SKM-1 (cell line): Measurements from ENCODE around the gene CFAP77.

Experiments used
- DNase-seq: peaks from one replicate; lab custom pipeline; 2025; ENCODE audit not compliant: unreplicated experiment; lab: John Stamatoyannopoulos, UW

The CFAP77 gene

DNA sequence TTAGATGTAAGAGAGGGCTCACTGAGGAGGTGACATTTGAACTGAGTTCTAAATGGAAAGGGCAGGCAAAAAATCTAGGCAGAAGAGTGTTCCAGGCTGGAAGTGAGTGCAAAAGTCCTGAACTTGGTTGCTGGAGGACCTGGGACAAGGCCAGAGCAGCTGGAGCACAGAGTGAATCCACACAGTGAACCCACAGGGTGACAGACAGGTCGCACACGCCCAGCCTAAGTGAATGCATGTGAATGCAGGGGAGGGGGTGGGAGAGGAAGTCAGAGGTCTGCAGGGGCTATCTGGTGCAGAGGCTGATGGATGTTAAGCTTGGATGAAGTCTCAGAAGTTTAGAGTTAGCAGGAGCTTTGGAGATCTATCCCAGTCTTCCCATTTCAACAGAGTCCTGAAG is 2.8 kb upstream of the CFAP77 start:
- DNase-seq: no peak

- no peak for DNase-seq
Observed at GRCh38 chr9:132408521-132408920, 1.5 kb upstream of the CFAP77 start.

GRCh38 chr9:132410642-132411041 is 631 bp downstream of the CFAP77 start:
- no peak for DNase-seq

GRCh38 chr9:132411091-132411508 is 1.1 kb downstream of the CFAP77 start:
- no peak for DNase-seq

GRCh38 chr9:132412089-132412488 is 2.1 kb downstream of the CFAP77 start:
- no peak for DNase-seq

DNA sequence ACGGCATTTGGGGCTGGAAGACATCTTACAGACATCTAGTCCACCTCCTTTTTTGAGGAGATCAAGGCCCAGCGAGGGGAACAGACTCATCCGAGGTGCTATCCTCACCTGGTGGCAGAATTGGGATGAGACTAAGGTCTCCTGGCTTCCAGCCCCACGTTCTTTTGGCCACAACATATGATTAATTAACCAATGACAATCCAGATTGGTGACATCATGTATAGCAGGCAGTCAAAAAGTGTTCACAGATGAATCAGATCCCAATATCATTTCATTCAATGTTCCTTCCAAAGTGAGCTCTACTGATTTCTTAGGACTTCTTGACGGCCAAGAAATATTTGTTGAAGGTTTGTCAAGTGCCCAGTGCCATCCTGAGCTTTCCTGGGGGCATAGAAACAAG is 3.9 kb downstream of the CFAP77 start:
- DNase-seq: no peak

GRCh38 chr9:132414731-132415130 is 4.7 kb downstream of the CFAP77 start:
- no peak for DNase-seq

DNA sequence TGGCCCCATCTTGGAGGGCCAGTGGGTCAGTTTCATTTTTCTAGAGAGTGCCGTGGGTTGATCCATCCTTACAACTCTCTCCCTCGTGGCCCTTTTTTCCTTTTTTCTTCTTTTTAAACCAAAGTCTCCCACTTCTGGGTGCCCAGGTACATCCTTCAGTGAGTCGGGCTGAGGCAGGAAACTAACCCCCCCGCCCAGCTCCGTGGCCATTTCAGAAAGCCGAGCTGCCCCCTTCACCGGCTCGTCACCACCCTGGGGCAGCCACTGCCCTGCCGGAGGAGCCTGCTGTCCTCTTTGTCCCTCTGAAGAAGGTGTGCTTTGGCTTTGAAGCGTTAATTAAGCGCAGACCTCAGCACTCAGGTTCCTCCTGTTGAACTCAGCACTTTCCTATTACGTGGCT is 5.2 kb downstream of the CFAP77 start:
- no peak for DNase-seq

DNA sequence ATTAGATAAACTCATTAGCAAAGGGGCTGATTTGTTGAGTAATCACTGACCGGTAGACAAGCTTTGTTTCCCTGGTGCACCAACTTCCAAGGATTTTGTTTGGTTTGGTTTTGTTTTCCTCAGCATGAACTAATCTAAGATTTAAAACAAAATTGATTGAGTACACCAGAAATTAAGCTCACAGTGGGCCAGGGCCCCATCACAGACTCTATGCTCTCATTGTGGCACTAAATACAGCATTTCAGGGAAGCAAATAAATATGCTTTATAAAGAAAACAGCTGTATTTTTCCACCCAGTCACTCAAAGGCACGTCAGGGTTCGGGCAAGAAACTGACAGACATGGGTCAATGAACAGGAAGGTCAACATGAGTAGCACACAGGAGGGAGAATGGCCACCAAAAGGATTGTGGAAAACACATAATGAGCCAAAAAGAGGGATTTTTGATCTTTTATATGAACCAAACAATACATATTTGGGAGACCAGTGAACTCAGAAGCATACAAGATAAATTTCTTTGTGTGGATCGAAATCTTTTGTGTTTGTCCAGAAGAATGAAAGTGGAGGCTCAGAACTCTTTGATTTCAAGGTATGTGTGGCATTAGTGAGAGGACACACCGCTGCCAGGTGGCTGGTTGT is 8.8 kb downstream of the CFAP77 start:
- no peak for DNase-seq

GRCh38 chr9:132422574-132422973 is 12.6 kb downstream of the CFAP77 start:
- no peak for DNase-seq

GRCh38 chr9:132423503-132423902 is 13.5 kb downstream of the CFAP77 start:
- DNase-seq: no peak

DNA sequence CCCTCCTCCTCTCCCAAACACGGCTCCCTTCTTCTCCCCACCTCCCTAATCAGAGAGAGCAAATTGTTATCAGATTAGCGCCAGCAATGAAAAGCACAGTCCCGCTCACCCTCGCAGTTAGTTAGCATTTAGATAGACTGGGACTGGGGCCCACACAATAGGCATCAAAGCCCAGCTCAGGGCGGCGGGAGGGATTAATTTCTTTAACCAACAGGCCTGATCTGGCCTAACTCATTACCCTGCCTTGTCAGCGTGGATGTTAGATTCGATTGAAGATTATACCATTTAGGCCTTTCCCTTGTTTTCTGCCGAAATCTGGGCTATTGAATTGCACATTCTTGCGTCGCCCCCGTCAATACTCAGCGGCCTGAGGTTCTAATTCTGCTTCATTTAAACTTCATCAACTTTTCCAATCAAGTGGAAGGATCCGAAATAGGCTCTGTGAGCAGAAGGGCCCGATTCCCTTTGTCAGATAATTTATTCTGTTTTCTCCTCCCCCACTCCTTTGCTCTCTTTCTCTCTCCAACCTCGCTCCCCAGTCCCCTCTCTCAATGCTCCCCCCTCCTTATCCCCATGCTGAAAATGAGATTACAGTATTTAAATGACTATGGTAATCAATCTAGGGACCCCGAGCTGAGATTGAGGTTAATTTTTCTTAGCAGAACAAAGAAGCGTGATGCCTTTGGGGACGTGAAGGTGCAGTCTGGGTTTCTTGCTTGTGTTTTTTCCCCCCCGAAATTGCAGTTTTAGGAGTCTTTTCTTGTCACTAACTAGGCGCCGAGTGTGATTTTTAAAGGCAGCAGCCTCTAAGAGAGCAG is 15.1 kb downstream of the CFAP77 start:
- DNase-seq: no peak

DNA sequence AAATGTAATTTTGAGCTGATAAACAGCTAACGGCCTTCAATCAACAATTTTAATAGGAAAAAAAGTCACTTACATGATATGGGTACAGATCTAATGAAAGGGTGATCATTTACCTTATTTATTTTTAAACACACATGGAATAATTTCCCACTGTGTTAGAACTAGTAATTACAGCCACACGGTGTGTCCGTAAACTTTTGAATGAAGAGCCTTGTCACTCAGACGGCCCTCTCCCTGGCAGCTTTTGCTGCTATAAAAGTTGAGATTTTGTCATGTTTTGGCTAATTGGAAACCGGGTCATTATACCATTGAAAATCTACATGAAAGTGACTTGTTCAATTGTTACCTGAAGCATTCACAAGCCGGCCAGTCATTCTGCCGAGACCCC is 15.7 kb downstream of the CFAP77 start:
- no peak for DNase-seq

DNA sequence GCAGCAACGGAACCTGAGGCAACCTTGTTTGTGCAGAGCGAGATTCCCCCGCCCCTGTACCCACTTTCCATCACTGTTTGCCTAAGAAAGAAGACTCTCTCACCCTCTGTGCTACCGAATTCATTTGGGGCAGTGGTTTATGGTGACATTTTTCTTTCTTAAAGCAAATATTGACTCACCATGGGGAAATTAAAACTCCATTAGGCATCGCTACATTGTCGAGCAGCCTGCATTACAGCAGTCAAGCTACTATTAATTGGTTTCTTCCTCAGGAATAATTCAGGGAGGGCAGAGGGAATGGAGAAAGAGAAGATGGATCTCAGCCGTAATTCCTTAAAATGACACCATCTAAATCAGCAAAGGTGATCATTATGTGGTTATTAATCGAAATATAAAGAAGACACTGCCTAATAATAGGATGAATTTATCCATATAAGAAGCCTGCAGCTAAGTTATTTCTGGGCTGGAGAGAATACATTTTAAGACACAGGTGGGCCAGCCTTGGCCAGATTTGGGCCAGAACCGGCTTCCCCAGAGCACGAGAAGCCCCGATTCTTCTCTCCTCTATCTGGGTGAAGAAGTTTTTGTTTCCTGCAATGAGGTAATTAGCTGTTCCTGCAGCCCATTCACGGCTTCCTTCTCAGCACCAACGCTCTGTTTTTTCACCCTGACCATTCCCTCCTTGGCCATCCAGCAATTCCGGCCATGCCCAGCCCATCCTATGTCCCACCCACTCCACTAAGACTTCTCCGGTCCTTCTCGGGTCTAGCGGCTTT is 16.8 kb downstream of the CFAP77 start:
- no peak for DNase-seq

GRCh38 chr9:132430998-132431397 is 21.0 kb downstream of the CFAP77 start:
- DNase-seq: no peak

DNA sequence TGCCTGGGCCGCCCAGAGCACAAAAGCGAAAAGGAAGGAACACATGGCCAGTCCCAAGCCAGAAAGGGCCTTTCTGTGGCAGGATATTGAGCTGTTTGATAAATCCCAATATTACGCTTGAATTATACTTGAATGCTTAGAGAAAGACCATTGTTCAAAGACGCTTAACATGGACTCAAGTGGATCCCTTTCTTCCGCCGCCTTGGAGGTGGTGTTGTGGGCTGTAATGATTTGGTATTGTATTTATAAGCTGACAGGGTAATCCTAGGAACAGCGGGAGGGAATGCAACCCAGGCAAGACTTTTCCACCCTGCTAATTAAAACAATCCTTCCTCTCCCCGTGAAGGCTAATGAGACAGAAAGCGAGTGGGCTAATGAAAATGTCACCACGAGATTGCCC is 24.9 kb downstream of the CFAP77 start:
- DNase-seq: no peak

DNA sequence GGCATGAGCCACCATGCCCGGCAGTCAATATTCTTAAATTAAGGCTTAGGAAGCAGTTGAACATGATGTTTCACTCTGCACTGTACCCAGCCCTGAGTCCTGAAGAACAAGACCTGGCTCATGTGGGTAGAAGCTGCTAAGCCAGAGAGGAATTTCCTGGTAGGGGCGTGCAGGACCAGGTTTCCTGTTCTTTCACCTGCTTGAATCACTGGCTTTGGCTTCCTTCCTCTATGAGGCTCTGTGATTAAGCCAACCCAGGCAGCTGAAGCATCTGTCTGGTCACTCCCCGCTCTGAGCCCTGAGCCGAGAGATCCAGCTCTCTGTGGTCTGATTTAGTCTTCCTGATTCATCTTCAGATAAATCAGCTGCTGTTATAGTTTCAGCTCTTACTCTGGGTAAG is 29.1 kb downstream of the CFAP77 start:
- DNase-seq: no peak

DNA sequence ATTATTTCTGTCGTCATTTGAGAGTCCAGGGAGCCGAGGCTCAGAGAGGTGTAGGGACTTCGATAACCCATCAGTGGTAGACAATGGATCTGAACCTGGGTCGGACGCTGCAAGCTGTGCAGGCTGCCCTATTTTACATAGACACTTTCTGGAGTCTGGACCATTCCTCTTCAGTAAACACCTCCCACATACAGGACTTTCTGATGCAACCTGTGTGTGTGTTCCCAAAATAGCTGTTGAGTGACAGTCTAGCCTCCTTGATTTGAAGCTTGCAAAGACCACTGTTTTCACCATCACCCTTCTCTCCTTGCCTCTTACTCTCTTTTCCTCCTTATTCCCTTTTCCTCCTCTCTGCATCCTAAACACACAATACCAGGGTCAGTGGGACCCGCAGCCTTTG is 30.7 kb downstream of the CFAP77 start:
- DNase-seq: no peak

DNA sequence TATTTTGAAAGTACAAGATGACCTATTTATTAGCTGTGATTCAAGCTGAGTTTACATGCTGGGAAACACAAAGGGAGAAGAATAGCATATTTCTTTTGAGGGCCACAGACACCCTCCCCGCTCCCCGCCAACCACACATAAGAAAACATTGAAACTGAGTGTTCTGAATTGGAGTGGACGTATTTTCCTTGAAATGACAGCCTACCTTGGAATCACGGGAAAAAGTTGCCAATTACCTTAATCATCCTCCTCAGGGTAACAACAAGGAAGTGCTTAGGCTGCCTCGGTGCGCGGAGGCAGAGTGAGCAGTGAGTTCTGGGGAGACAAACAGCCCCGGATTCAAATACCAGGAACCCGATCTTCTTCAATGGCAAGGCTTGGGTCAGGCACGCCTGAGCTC is 31.4 kb downstream of the CFAP77 start:
- no peak for DNase-seq

- no peak for DNase-seq
Observed at GRCh38 chr9:132443951-132444607, 34.1 kb downstream of the CFAP77 start.

DNA sequence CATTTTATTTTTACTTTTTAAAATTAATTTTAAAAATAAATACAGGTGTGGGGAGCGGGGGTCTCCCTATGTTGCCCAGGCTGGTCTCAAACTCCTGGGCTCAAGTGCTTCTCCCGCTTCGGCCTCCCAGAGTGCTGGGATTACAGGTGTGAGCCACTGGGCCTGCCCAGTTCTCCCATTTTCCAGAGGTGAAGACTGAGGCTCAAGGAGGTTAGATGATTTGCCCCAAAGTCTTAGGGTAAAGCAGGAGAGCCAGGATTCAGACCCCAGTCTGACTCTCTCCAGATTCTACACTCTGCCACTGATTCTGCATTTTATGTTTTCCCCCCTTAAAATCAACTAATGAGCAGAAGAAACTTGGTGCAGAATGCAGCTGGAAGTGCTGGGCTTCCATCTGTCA is 36.9 kb downstream of the CFAP77 start:
- DNase-seq: no peak
